ENCODE data around the gene FAM120B.

The FAM120B gene

DNA sequence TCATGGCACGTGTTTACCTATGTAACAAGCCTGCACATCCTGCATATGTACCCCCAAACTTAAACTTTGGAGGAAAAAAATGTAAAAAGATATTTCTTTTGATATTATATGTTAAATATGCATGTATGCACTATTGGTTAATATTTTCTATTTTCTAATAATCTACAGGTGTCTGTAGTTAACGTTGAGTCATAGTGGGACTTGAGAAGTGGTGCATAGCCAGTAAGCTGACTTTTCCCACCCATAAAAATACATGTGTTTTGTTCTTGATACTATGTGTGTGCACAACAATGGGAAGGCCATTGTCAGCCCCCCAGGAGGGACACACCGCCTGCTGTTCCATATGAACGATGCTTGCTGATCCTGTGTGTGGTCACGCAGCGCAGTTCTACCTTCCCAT lies 49.1 kb downstream of the FAM120B start:
- DNase-seq (ENCODE audit: low read depth, low spot score): no peak

DNA sequence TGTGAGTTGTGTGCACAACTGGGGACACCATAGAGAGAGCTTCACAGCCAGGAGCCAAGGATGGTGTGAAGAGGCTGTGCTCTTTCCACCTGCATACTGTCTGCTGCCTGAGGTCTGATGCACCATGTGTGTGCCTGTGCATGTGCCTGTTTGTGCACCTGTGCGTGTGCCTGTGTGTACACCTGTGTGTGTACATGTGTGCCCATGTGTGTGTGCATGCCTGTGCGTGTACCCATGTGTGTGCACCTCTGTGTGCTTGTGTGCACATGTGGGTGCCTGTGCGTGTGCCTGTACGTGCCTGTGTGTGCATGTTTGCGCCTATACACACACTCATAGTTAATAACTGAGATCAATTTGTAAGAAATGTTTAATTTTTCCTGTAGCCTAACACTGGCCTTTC lies 51.3 kb downstream of the FAM120B start:
- DNase-seq (ENCODE audit: low read depth, low spot score): no peak

DNA sequence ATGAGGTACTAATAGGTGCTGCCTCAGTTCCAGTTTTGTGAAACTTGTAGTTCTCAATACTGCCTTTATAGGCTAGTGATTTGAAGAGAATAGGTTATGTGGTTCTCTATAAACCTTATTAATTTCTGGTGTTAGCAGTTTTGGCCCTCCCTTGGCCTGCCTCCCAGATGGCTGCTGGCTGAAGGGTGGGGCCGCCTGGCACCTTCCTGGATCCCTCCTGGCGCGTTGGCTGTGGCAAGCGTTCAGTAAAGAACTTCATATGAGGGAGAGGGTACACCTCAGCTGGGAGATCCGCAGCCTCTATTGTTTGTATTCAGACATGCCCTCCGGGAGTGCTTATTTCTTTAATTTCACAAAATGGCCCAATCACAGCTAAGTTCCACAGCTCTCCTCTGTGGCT lies 51.9 kb downstream of the FAM120B start:
- peak; percentile 39 for DNase-seq (ENCODE audit: low read depth, low spot score)

DNA sequence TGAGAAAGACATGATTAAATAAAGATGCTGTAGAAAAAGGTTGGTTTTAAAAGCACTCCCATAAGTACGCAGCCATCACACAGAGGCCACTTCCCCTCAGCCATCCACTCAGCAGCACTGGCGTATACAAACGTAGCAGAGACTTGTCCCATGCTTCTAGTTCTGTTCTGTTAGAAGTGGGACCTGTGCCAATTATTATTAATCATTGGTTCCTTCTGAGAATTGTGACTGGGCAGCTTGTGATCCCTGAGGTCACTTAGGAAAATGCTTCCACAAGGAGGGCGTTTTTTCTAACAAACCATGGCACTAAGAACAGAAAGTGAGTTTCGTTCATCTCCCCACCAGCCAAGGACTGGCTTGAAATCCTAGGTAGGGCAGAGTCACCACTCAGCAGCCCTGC lies 53.9 kb downstream of the FAM120B start:
- no peak for DNase-seq (ENCODE audit: low read depth, low spot score)

DNA sequence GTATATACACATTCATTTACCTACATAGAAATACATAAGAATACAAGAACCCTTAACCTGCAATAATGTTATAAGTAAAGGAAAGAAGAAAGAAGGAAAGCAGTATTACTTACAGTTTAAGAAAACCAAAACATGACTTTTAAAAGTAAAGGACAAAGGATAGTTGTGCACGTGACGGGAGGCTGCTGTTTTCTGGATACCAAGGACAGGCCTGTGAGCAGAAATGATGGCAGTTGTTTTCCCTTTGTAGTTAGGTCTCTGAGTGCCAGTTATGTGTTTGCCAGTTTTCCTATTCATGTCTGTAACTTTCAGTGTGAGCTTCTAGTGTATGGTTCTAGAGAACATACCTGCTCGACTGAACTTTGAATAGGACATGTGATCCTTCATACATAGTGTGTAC lies 54.8 kb downstream of the FAM120B start:
- no peak for DNase-seq (ENCODE audit: low read depth, low spot score)

DNA sequence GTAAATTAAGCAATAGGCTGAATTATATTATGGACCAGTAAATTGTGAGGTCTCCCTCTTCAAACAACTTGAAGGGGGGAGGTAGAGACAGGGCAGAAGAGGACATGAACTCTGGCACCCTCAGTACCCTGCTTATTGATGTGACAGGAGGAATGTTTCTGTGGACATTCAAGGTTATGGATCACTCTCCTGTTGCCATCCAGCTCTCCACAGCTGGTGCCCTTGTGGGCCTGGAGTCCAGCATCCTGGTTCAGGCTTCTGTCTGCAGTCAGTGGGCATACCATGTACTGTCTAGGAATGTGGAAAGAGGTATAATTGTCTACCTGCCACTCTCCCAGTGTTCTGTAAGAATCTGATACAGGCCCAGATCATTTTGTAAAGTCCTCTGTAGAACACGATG lies 55.6 kb downstream of the FAM120B start:
- DNase-seq (ENCODE audit: low read depth, low spot score): no peak

DNA sequence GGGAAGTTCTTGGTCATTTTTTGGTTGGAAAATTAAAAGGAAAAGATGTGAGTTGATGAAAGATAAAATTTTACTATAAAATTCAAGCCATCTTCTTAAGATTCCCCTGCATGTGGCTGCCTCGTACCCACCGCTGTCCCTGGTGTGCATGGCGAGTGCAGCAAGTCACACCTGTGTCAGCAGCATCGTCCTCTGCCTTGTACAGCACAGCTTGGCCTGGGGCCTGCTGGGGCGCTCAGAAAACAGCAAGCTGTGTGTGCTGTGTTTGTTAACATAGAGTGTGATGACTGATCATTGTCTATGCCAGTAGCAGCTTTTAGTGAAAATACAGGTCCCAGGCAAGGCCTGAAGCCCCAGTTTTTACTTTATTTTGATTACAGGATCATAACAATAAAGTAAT lies 56.7 kb downstream of the FAM120B start:
- no peak for DNase-seq (ENCODE audit: low read depth, low spot score)

DNA sequence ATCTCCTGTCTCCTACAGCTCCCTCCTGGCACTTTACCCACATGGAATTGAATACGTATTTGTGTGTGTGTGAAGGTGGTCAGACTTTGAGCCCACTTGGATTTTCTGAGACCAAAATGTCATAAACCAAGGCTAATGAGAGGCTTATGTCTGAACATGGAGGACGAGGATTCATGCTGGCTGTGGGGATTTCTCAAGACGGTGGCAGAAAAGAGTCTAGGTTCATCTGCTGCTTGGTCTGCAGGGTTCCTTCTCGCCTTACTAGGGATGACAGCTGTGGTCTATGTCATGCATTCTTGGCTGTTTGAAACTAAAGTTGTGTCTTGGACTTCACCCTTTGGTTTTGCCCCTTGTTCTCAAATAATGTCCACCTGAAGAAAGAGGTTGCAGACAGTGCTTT lies 58.6 kb downstream of the FAM120B start:
- no peak for DNase-seq (ENCODE audit: low read depth, low spot score)

DNA sequence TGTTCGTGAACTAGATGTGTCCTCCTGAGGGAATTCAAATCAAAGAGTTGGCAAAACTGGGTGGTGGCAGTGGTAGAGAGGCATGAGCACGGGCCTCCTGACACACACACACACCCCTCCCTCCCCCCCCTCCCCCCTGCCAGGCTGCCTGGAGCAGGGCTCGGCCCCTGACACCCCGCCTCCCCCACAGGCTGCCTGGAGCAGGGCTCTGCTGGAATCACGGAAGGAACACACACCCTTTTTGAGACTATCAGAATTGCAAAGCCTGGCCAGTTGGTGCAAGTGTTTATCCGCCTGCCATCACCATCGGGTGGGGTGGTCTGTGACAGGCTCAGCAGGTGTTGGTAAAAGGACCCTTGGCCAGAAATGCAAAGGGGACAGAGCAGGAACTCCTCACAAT lies 59.0 kb downstream of the FAM120B start:
- DNase-seq (ENCODE audit: low read depth, low spot score): no peak

DNA sequence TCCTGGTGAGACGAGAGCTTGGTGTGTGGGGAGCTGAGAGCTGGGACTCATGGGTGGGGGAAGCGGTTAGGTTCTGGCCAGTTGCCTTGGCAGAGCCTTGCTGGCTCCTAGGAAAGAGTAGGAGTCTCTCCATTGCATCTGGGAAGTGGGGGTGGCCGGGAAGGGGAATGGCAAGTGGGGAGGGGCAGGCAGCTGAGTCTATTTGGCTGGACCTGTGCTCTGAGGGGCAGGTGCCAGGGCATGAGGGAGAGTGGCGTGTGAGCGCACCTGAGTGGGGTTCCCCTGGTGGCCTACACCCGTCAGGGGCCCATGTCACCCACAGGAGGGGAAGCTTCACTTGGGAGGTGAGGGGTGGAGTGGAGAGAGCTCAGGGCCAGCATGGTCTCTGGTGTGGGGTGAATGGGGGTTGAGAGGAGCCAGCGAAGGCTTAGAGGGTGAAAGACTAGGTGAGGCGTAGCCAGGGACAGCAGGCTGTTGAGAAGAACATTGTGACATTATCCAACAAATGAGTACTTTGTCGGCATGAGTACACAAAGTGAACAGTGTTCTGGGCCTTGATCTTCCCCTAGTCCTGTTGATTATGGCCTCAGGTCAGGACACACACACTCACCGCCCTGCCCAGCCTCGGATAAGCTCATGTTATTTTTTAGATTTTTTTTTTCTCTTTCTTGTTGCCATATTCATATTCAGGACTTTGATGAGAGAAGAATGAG lies 59.8 kb downstream of the FAM120B start:
- no peak for DNase-seq (ENCODE audit: low read depth, low spot score)

DNA sequence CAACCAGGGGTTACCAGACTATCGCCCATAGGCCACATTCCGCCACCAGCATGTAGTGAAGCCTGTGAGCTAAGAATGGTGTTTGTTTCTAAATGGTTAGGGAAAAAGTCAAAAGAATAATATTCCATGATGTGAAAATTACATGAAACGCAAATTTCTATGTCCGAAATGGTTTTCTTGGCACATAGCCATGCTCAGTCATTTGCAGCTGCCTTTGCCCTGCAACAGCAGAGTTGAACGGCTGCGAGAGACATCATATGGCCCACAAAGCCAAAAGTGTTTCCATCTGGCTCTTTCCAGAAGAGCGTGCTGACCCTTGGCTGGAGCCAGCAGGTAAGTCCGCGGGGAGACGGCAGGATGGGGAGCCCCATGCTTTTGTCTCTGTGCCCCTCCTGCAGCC lies 60.7 kb downstream of the FAM120B start:
- DNase-seq (ENCODE audit: low read depth, low spot score): no peak

DNA sequence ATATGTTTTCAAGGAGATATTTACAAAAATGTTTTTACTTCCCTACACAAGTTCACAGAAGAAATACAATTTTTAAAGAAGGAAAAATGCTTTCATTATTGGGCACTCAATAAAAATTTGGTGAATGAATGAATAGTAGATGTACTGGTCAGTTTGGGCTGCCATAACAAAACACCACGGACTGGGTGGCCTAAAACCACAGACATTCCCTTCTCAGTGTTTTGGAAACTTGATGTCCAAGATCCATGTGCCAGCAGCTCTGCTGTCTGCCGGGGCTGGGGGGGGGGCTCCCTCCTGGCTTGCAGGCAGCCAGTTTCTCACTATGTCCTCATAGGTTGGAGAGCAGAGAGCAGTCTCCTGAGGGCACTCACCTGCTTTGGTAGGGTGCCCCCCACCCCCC lies 62.0 kb downstream of the FAM120B start:
- peak; percentile 52 for DNase-seq (ENCODE audit: low read depth, low spot score)

DNA sequence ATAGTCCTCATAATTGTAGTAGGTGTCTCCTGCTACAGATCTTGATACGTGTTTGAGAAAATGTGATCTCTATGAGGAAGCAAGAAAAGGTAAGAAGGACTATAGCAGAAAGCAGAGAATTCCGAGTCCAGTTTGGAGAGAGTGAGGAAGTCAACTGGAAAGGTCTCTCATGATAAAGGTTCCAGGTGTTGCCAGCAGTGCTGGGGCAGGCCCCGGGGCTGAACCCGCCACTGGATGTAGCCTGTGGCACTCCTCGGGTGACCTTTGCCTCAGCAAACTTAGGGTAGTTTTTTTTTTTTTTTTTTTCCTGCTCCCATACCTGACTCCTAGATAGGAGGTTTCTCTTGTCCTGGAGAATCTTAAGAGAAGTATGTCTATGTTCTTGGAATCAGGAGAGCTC lies 62.8 kb downstream of the FAM120B start:
- DNase-seq (ENCODE audit: low read depth, low spot score): no peak

DNA sequence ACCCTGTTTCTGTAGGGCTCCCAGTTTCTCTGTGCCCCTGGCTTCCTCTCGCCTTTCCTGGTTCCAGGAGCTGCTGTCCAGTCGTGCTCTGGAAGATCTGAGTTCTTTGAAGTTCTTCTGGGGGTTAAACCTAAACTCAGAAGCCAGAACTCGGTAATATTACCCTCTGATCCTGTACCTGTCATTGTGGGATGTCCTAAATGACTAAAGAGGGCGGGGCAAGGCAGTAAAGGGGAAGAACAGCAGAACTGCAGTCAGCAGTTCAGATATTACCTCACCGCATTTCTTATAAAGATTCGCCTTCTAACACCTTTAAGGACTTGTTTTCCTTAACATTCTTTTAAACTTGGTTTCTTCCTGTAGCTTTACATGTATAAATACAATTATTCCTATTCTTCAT lies 63.9 kb downstream of the FAM120B start:
- DNase-seq (ENCODE audit: low read depth, low spot score): no peak

DNA sequence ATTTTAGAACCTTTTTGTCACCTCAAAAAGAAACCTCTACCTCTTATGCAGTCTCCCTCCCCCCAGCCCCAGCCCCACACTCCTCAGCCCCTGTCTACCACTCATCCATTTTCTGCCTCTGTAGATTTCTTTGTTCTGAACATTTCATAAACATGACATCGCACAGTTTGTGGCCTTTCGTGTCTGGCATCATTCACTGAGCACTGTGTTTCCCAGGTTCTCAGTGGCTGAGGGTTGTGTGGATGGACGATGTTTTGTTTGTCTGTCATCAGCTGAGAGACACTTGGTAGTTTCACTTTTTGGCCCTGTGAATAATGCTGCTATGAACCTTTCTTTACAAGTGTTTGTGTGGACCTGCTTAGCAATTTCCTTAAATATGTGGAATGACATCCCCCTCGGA lies 64.5 kb downstream of the FAM120B start:
- DNase-seq (ENCODE audit: low read depth, low spot score): peak; percentile 72

DNA sequence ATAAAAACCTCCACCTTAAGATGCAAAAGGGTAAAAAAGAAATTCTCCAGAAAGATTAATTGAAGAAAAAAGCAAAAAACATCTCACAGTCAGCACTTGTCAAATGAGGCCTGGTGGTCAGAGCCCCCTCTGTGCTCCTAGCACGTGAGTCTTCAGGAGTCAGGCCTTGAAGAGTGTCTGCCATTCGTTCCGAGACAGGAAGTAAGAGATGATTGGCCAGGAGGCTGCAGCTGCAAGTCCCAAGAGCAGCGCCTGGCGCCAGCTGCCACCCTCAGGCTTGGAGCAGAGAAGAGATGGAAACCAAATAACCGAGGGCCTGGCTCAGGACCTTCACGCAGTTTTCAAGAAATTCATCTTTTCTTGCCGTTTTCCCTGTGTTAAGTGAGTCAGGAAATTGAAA lies 65.0 kb downstream of the FAM120B start:
- peak; percentile 14 for DNase-seq (ENCODE audit: low read depth, low spot score)

DNA sequence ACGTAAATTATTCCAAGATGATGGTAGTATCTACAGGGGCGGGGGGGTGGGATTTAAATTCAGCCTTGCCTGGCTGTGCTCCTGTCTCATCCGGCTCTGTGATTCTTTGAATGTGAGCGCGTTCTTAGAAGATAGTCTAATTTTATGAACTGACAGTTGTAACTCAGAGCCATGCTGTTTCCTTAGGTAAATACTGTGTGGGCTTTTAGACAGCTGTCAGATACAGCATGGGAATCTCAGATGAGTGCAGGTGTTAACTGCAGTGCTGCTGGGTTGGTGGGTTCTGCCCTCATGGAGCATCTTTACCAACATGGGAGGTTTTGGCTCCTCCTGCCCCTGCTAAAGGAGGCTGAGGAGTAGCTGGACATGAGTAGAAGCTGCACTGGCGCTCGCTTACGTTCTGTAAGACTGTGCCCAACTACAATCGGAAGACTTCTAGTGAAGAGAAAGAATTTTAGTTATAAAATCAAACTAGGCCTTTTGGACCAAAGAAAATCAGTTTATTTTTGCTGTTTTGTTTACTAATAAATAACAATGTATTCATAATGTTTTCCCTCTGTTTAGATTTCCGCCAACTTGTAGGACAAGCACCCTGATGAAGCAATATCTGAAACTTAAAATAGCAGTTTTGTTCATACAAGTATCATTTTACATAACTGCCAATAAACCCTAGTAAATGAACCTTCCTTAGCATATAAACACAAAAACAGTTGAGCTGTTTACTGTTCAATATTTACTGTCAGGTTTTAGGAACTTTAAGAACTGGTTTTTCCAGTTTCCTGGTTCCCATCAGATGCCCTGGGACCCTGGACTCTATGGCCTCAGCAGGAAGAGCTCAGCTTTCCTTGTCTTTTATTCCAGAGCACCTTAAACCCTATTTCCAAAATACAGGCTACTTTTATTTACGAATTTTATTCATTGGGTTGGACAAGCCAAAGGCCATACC lies 66.1 kb downstream of the FAM120B start:
- DNase-seq (ENCODE audit: low read depth, low spot score): no peak

DNA sequence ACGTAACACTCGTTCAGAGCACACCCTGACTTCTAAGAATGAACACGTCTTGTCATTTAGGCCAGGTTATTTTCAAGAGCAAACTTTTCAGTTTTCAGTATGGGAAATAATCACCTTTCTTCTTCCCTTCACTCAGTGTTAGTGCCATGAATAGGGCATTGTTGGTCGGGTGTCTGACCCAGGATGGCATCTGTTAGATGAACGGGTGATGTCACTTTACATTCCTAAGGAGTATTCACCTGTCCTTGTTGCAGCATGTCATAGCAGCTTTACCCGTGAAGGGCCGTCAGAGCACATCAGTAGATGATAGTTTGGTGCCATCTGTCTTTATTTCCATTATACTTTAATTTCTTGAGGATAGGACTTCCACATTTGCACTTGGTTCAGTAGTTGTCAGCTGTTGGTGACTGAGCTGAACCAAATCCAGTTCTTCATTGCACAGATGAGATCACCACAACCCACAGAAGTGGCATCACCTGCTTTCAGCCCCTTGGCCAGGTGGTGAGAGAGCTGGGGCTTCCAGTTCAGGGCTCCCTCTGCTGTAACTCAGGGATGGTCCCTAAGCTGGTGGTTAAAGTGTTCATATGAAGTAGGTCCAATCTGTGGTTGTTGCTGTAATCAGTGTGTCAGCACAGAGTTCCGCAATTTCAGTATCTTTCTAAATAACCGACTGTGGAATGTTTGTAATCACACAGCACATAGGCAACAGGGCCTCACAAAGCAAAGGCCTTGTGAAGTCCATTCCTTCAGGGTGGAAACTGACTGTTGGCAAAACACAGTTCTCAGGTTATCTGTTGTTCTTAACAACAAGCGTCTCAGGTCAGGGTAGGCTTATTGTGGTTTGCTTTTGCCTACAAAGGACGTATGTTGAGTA lies 68.2 kb downstream of the FAM120B start:
- DNase-seq (ENCODE audit: low read depth, low spot score): peak; percentile 16

DNA sequence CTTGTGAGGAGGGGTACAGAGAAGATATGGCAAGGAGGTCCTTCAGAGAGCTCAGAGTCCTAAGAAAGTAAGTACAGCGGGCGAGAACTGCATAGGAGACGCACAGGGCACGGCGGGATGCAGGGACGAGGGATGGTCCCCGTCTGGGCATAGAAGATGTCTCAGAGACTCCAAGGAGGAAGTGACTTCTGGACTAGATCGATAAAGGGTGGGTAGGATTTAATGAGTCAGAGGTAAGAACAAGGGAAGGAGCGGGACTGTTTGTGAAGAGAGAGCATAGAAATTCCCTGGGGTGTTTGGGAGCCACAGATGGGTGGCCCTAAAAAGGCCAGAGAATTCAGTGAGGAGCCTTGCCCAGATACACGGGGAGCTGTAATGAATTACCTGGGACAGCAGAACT lies 69.1 kb downstream of the FAM120B start:
- DNase-seq (ENCODE audit: low read depth, low spot score): no peak

DNA sequence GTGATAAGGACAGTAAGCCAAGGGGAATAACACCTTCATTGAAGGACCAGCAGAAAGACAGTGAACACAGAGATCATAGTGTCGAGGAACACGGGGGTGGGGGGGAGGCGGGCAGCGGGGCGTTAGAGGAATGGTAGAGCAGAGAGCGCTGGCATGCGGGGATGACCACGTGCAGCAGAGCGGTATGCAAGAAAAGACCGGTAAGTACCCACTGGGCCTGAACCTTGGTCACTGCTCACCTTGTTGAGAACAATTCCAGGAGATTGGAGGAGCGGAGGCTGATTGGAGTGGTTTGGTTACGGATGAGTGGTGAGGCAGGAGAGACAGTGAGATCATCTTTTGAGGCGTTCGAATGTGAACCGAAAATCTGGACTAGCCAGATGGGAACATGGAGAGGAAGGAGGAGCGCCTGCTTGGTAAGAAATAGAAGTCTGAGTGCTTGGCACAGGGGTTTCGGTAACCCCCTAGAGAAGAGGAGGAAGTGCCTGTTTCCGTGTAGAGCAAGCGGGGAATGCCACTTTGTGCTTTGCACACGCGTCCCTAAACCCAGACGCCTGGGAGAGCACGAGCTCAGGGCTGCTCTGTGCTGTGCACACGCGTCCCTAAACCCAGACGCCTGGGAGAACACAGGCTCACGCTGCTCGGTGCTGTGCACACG lies 70.0 kb downstream of the FAM120B start:
- DNase-seq (ENCODE audit: low read depth, low spot score): no peak

DNA sequence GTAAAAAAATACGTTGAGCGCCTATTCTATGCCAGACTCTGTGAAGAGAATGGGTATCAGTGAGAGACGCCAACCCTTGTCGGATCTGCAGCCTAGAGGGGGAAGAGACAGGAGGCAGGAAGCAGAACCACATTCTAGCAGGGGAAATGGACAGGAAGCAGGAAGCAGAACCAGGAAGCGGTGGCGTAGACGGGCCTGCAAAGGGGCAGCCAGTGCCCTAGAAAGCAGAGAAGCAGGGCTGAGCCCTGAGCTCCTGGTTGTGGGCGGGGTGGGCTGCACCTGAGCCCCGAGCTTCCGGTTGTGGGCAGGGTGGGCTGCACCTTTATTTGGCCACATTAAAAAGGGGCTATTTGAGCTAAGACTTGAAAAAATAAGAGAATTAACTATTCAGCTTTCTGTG lies 71.9 kb downstream of the FAM120B start:
- DNase-seq (ENCODE audit: low read depth, low spot score): no peak

DNA sequence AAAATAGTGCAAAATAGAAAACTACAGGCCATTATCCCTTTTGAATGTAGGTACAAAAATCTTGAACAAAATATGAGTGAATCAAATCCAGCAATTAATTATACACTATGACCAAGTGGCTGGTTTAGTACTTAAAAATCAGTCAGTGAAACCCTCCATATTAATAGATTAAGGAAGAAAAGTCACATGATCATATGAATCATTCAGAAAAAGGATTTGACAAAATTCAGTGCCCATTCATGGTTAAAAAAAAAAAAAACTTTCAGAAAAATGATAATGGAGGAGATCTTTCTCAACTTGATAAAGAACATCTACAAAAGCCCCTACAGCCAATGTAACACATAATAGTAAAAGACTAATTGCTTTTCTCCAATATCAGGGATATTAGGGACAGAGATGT lies 75.0 kb downstream of the FAM120B start:
- no peak for DNase-seq (ENCODE audit: low read depth, low spot score)

Data from astrocyte of the hippocampus (primary cell).